Measurements from ENCODE around the gene SOD3.

DNA sequence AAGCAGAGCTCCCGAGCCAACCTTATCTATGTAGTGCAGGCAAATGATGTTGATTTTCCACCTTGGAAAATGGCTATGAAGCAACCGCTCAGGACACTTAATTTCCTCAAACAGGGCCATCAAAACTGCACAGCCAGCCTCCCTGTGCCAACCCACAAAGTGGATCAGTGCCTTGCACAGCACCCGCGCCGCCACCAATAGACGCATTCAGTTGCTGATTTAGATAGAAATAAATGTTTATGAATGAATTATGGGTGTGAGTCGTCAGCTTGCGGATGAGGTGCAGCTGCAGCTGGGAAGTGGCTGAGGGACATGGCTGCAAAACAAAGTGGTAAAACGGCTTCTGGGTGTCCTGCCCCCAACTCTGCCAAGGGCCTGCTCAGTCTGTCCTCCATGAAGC, 47.0 kb downstream of the SOD3 start:
- TF ChIP-seq FOXM1 (CRISPR knock-in tag; IDR thresholded peaks at IDR 0.05): no peak
- TF ChIP-seq, protein P1, sequence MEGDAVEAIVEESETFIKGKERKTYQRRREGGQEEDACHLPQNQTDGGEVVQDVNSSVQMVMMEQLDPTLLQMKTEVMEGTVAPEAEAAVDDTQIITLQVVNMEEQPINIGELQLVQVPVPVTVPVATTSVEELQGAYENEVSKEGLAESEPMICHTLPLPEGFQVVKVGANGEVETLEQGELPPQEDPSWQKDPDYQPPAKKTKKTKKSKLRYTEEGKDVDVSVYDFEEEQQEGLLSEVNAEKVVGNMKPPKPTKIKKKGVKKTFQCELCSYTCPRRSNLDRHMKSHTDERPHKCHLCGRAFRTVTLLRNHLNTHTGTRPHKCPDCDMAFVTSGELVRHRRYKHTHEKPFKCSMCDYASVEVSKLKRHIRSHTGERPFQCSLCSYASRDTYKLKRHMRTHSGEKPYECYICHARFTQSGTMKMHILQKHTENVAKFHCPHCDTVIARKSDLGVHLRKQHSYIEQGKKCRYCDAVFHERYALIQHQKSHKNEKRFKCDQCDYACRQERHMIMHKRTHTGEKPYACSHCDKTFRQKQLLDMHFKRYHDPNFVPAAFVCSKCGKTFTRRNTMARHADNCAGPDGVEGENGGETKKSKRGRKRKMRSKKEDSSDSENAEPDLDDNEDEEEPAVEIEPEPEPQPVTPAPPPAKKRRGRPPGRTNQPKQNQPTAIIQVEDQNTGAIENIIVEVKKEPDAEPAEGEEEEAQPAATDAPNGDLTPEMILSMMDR (CRISPR knock-in tag; IDR thresholded peaks at IDR 0.05): no peak
- TF ChIP-seq DNMT1 (CRISPR knock-in tag; IDR thresholded peaks at IDR 0.05): no peak
- TF ChIP-seq POLR2A (IDR thresholded peaks at IDR 0.05; ENCODE audit: insufficient read depth in 1 of 2, low read depth in 2 of 2, low read length in 2 of 2): no peak
- TF ChIP-seq HOXA7 (CRISPR knock-in tag; IDR thresholded peaks at IDR 0.05): no peak
- TF ChIP-seq SUZ12 (IDR thresholded peaks at IDR 0.05; ENCODE audit: low read depth, low read length): no peak
- TF ChIP-seq FOXA1 (IDR thresholded peaks at IDR 0.05): no peak
- no peak for TF ChIP-seq FOXA1 (CRISPR knock-in tag; IDR thresholded peaks at IDR 0.05)
- TF ChIP-seq CBX5 (CRISPR knock-in tag; IDR thresholded peaks at IDR 0.05; ENCODE audit: borderline replicate concordance): no peak
- TF ChIP-seq POLR2AphosphoS5 (IDR thresholded peaks at IDR 0.05; ENCODE audit: low read depth, low read length): no peak
